Measurements from ENCODE around the gene TXNDC11. TPM values are rescaled to one million over a fixed set of nuclear protein-coding genes. Genes with fewer than 3 reads are reported as not detected.

The TXNDC11 gene
- total and polyA plus RNA-seq, 2 donors (not counting 3 experiments of a cell fraction or from before 2014, with no cell fraction given) = 42.5 to 66.0 TPM

- Histone ChIP-seq H3K4me1 (ENCODE audit: control insufficient read depth, extremely low read depth, insufficient read depth, low read length) (peaks cover 21% of the 10 kb centered on the region), H3K36me3 (ENCODE audit: control insufficient read depth in 2 of 2, extremely low read depth in 1 of 2, insufficient read depth in 2 of 2, low read length in 2 of 2) (peaks cover 3 to 9% of the 10 kb centered on the region in 2 experiments), H3K27me3 (ENCODE audit: control insufficient read depth in 2 of 2, insufficient read depth in 2 of 2, low read length in 2 of 2) (no peaks in the 10 kb centered on the region), H3K9me1 (replicated peaks; ENCODE audit: control insufficient read depth, extremely low read depth, insufficient read depth, low read length) (no peaks in the 10 kb centered on the region), H3K9me3 (replicated peaks; ENCODE audit: control insufficient read depth, insufficient read depth, low read length) (no peaks in the 10 kb centered on the region), H3K79me2 (ENCODE audit: control insufficient read depth, insufficient read depth, low read length) (no peaks in the 10 kb centered on the region), H2AFZ (ENCODE audit: low read depth, low read length) (no peak overlapping the region), H3K9ac (replicated peaks; ENCODE audit: extremely low read depth, insufficient read depth, low read length) (no peak overlapping the region), H3K4me2 (ENCODE audit: insufficient read depth, low read length) (no peak overlapping the region), H3K27ac (ENCODE audit: insufficient read depth, low read depth, low read length) (no peak overlapping the region), H4K20me1 (replicated peaks; ENCODE audit: control insufficient read depth, extremely low read depth, insufficient read depth, low read length) (no peaks in the 10 kb centered on the region), H3K4me3 (replicated peaks in 1 of 3; ENCODE audit: insufficient read depth in 1 of 3, low read depth in 1 of 3, low read length in 3 of 3) (no peak overlapping the region)
- DNase-seq (ENCODE audit: low read depth, low spot score) = no peak
- ChIA-PET CTCF (no interaction called here), POLR2A (no interaction called here)
- no peak for TF ChIP-seq FOS (IDR thresholded peaks at IDR 0.05; ENCODE audit: borderline replicate concordance, insufficient read depth, low read length)
- no peak for TF ChIP-seq CTCF (IDR thresholded peaks at IDR 0.05; ENCODE audit: extremely low read depth in 1 of 2, insufficient read depth in 1 of 2, low read depth in 1 of 2, low read length in 2 of 2)
- no peak for TF ChIP-seq MYC (IDR thresholded peaks at IDR 0.05; ENCODE audit: low read depth, low read length)
- no peak for TF ChIP-seq JUN (IDR thresholded peaks at IDR 0.05; ENCODE audit: borderline replicate concordance, insufficient read depth, insufficient read length, low read depth)
- no peak for TF ChIP-seq POLR2A (IDR thresholded peaks at IDR 0.05; ENCODE audit: low read depth, low read length)
- no peak for TF ChIP-seq EZH2 (IDR thresholded peaks at IDR 0.05; ENCODE audit: borderline replicate concordance, low read depth, low read length, severe bottlenecking)
- TF ChIP-seq POLR2AphosphoS5 (IDR thresholded peaks at IDR 0.05; ENCODE audit: insufficient read depth, low read depth, low read length) = no peak
- TF ChIP-seq MAX (IDR thresholded peaks at IDR 0.05; ENCODE audit: insufficient read depth, insufficient read length) = no peak
- TF ChIP-seq GATA2 (IDR thresholded peaks at IDR 0.05; ENCODE audit: insufficient read depth, insufficient read length, low read depth, low read length) = no peak
- FAIRE-seq = no peak
- BruUV-seq (replicated peaks) = no TSS peak
- dilution Hi-C loops (cut with MboI; ENCODE audit: extremely low pct_ligation_motif_present, low sequenced_read_pairs) (no loop called here), intact Hi-C loops (cut with micrococcal nuclease) (loop anchor here (2.0 kb wide), 1 partner anchor 71 kb away; the partner anchor contains the start of gene TXNDC11)
Observed at GRCh38 chr16:11671676-11672075, 71.0 kb downstream of the TXNDC11 start.

Measured in endothelial cell of umbilical vein (primary cell).